ENCODE data around the gene ID1. TPM values are rescaled to one million over a fixed set of nuclear protein-coding genes. Genes with fewer than 3 reads are reported as not detected.

ID1 gene
- total and polyA plus RNA-seq, 8 donors = 168 to 585 (median 364) TPM

GRCh38 chr20:31596831-31597480, 8.1 kb upstream of the ID1 start:
- Histone ChIP-seq H3K9me3 (no peaks in the 10 kb centered on the region), H3K4me1 (peaks cover 0 to 33% (median 24%) of the 10 kb centered on the region in 4 donors), H3K4me3 (no peak overlapping the region), H3K27ac (peak overlapping the region; percentile 59 to 85 (median 81)), H3K36me3 (no peaks in the 10 kb centered on the region), H3K27me3 (no peaks in the 10 kb centered on the region)
- DNase-seq = peak in 1 of 2 donors; percentile 27
- 51 to 77% (median 60%) methylated on average over 4 of the region's 4 CpGs for WGBS, 5 donors
- TF ChIP-seq POLR2A (IDR thresholded peaks at IDR 0.05) (no peak), CTCF (IDR thresholded peaks at IDR 0.05) (no peak), EP300 (IDR thresholded peaks at IDR 0.05) (no peak), POLR2AphosphoS5 (IDR thresholded peaks at IDR 0.05) (no peak)
- intact Hi-C loops (cut with DNase I; ENCODE audit: low total_unique reads) = no loop called here

- 66 to 89% (median 73%) methylated on average over 2 of the region's 2 CpGs for WGBS, 5 donors
- no peaks in the 10 kb centered on the region for H3K27me3 ChIP-seq
- peaks cover under 1 to 37% (median 27%) of the 10 kb centered on the region in 4 donors for H3K4me1 ChIP-seq
- no peak overlapping the region for H3K4me3 ChIP-seq
- H3K27ac ChIP-seq = peak overlapping the region; percentile 59 to 85 (median 81)
- DNase-seq = no peak
- no peaks in the 10 kb centered on the region for H3K9me3 ChIP-seq
- no peaks in the 10 kb centered on the region for H3K36me3 ChIP-seq
- TF ChIP-seq POLR2AphosphoS5 (IDR thresholded peaks at IDR 0.05) (peak in 1 of 3 donors; percentile 52), POLR2A (IDR thresholded peaks at IDR 0.05) (no peak)
- intact Hi-C loops (cut with DNase I; ENCODE audit: low total_unique reads) = no loop called here
Measured at GRCh38 chr20:31597481-31597855, 7.6 kb upstream of the ID1 start.

GRCh38 chr20:31602431-31602778, 2.7 kb upstream of the ID1 start:
- TF ChIP-seq POLR2AphosphoS5 (IDR thresholded peaks at IDR 0.05) (no peak), POLR2A (IDR thresholded peaks at IDR 0.05) (no peak), CTCF (IDR thresholded peaks at IDR 0.05) (no peak), EP300 (IDR thresholded peaks at IDR 0.05) (no peak)
- peaks cover 0 to 11% (median 5%) of the 10 kb centered on the region in 3 donors for H3K27me3 ChIP-seq
- H3K4me3 ChIP-seq = no peak overlapping the region
- intact Hi-C loops (cut with DNase I; ENCODE audit: low total_unique reads) = no loop called here
- H3K27ac ChIP-seq = peak overlapping the region; percentile 63 to 96 (median 94)
- H3K9me3 ChIP-seq = no peaks in the 10 kb centered on the region
- 49 to 73% (median 72%) methylated on average over 4 of the region's 4 CpGs for WGBS, 5 donors
- DNase-seq = no peak
- peaks cover 0 to 3% (median 0%) of the 10 kb centered on the region in 4 donors for H3K36me3 ChIP-seq
- peaks cover 14 to 55% (median 49%) of the 10 kb centered on the region in 4 donors for H3K4me1 ChIP-seq

GRCh38 chr20:31602779-31603441, 2.2 kb upstream of the ID1 start:
- H3K9me3 ChIP-seq = no peaks in the 10 kb centered on the region
- no peak overlapping the region for H3K4me3 ChIP-seq
- peak overlapping the region; percentile 63 to 96 (median 94) for H3K27ac ChIP-seq
- 46 to 56% (median 50%) methylated on average over 17 of the region's 17 CpGs for whole genome bisulfite sequencing, 5 donors
- peak; percentile 49 to 76 for DNase-seq
- peaks cover 16 to 56% (median 54%) of the 10 kb centered on the region in 4 donors for H3K4me1 ChIP-seq
- peaks cover 0 to 3% (median 0%) of the 10 kb centered on the region in 4 donors for H3K36me3 ChIP-seq
- TF ChIP-seq CTCF (IDR thresholded peaks at IDR 0.05) (no peak), POLR2AphosphoS5 (IDR thresholded peaks at IDR 0.05) (peak in 2 of 3 donors; percentile 69 to 79)
- intact Hi-C loops (cut with DNase I; ENCODE audit: low total_unique reads) = no loop called here
- peaks cover 0 to 13% (median 5%) of the 10 kb centered on the region in 3 donors for H3K27me3 ChIP-seq

Measured in stomach (tissue), 9 donors.